ENCODE measurements around the gene RAP1B. TPM values are rescaled to one million over a fixed set of nuclear protein-coding genes. Genes with fewer than 3 reads are reported as not detected.

RAP1B gene
- total and polyA plus RNA-seq, 2 donors (not counting 3 experiments of a cell fraction or from before 2014, with no cell fraction given) = 147 to 174 TPM

- dilution Hi-C loops (cut with MboI; ENCODE audit: extremely low pct_ligation_motif_present, low sequenced_read_pairs) = no loop called here
- BruUV-seq (replicated peaks) = no TSS peak
Observed at GRCh38 chr12:68621472-68622081, 10.9 kb downstream of the RAP1B start.

GRCh38 chr12:68622250-68622649, 11.6 kb downstream of the RAP1B start:
- H3K27ac ChIP-seq (ENCODE audit: insufficient read depth, low read depth, low read length) = no peak overlapping the region
- no TSS peak for BruUV-seq (replicated peaks)

More at GRCh38 chr12:68621472-68622081, 10.9 kb downstream of the RAP1B start:
- Histone ChIP-seq H3K27me3 (ENCODE audit: control insufficient read depth in 2 of 2, insufficient read depth in 2 of 2, low read length in 2 of 2) (no peaks in the 10 kb centered on the region), H3K4me2 (ENCODE audit: insufficient read depth, low read length) (no peak overlapping the region), H3K4me1 (ENCODE audit: control insufficient read depth, extremely low read depth, insufficient read depth, low read length) (peaks cover 7% of the 10 kb centered on the region), H4K20me1 (replicated peaks; ENCODE audit: control insufficient read depth, extremely low read depth, insufficient read depth, low read length) (peaks cover 14% of the 10 kb centered on the region), H3K9me3 (replicated peaks; ENCODE audit: control insufficient read depth, insufficient read depth, low read length) (no peaks in the 10 kb centered on the region), H2AFZ (ENCODE audit: low read depth, low read length) (no peak overlapping the region), H3K9me1 (replicated peaks; ENCODE audit: control insufficient read depth, extremely low read depth, insufficient read depth, low read length) (no peaks in the 10 kb centered on the region), H3K79me2 (ENCODE audit: control insufficient read depth, insufficient read depth, low read length) (peaks cover 100% of the 10 kb centered on the region), H3K36me3 (ENCODE audit: control insufficient read depth in 2 of 2, extremely low read depth in 1 of 2, insufficient read depth in 2 of 2, low read length in 2 of 2) (peaks cover 0 to 2% of the 10 kb centered on the region in 2 experiments), H3K27ac (ENCODE audit: insufficient read depth, low read depth, low read length) (no peak overlapping the region), H3K9ac (replicated peaks; ENCODE audit: extremely low read depth, insufficient read depth, low read length) (no peak overlapping the region), H3K4me3 (replicated peaks in 1 of 3; ENCODE audit: insufficient read depth in 1 of 3, low read depth in 1 of 3, low read length in 3 of 3) (no peak overlapping the region)
- POLR2A ChIA-PET = interaction anchor here (0.8 kb wide), 1 partner anchor 11 kb away, joined by 4 read pairs; the partner anchor contains the start of gene RAP1B
- intact Hi-C loops (cut with micrococcal nuclease) = no loop called here
- peak; percentile 9 for DNase-seq (ENCODE audit: low read depth, low spot score)
- TF ChIP-seq POLR2A (IDR thresholded peaks at IDR 0.05; ENCODE audit: low read depth, low read length) = no peak
- TF ChIP-seq POLR2AphosphoS5 (IDR thresholded peaks at IDR 0.05; ENCODE audit: insufficient read depth, low read depth, low read length) = no peak
- no peak for TF ChIP-seq GATA2 (IDR thresholded peaks at IDR 0.05; ENCODE audit: insufficient read depth, insufficient read length, low read depth, low read length)
- TF ChIP-seq MAX (IDR thresholded peaks at IDR 0.05; ENCODE audit: insufficient read depth, insufficient read length) = no peak
- TF ChIP-seq MYC (IDR thresholded peaks at IDR 0.05; ENCODE audit: low read depth, low read length) = no peak
- CTCF ChIA-PET = interaction anchor here (0.8 to 1.1 kb wide), 3 partner anchors 18 to 286 kb away, joined by 3 read pairs; no protein-coding TSS in a partner anchor
- FAIRE-seq = no peak

More at GRCh38 chr12:68622250-68622649, 11.6 kb downstream of the RAP1B start:
- no peak overlapping the region for H2AFZ ChIP-seq (ENCODE audit: low read depth, low read length)
- dilution Hi-C loops (cut with MboI; ENCODE audit: extremely low pct_ligation_motif_present, low sequenced_read_pairs) = no loop called here
- intact Hi-C loops (cut with micrococcal nuclease) = no loop called here
- H3K27me3 ChIP-seq (ENCODE audit: control insufficient read depth in 2 of 2, insufficient read depth in 2 of 2, low read length in 2 of 2) = no peaks in the 10 kb centered on the region
- H3K9me3 ChIP-seq (replicated peaks; ENCODE audit: control insufficient read depth, insufficient read depth, low read length) = no peaks in the 10 kb centered on the region
- ChIA-PET CTCF (interaction anchor here (1.1 kb wide), 1 partner anchor 17 kb away, joined by 3 read pairs; no protein-coding TSS in a partner anchor), POLR2A (no interaction called here)
- peaks cover 100% of the 10 kb centered on the region for H3K79me2 ChIP-seq (ENCODE audit: control insufficient read depth, insufficient read depth, low read length)
- H3K9me1 ChIP-seq (replicated peaks; ENCODE audit: control insufficient read depth, extremely low read depth, insufficient read depth, low read length) = no peaks in the 10 kb centered on the region
- DNase-seq (ENCODE audit: low read depth, low spot score) (no peak), FAIRE-seq (no peak)
- peaks cover 2 to 5% of the 10 kb centered on the region in 2 experiments for H3K36me3 ChIP-seq (ENCODE audit: control insufficient read depth in 2 of 2, extremely low read depth in 1 of 2, insufficient read depth in 2 of 2, low read length in 2 of 2)
- H3K4me3 ChIP-seq (replicated peaks in 1 of 3; ENCODE audit: insufficient read depth in 1 of 3, low read depth in 1 of 3, low read length in 3 of 3) = no peak overlapping the region
- H3K9ac ChIP-seq (replicated peaks; ENCODE audit: extremely low read depth, insufficient read depth, low read length) = no peak overlapping the region
- H3K4me2 ChIP-seq (ENCODE audit: insufficient read depth, low read length) = no peak overlapping the region
- peaks cover 7% of the 10 kb centered on the region for H3K4me1 ChIP-seq (ENCODE audit: control insufficient read depth, extremely low read depth, insufficient read depth, low read length)
- peaks cover 14% of the 10 kb centered on the region for H4K20me1 ChIP-seq (replicated peaks; ENCODE audit: control insufficient read depth, extremely low read depth, insufficient read depth, low read length)
- TF ChIP-seq MYC (IDR thresholded peaks at IDR 0.05; ENCODE audit: low read depth, low read length) (no peak), FOS (IDR thresholded peaks at IDR 0.05; ENCODE audit: borderline replicate concordance, insufficient read depth, low read length) (no peak), CTCF (IDR thresholded peaks at IDR 0.05; ENCODE audit: extremely low read depth in 1 of 2, insufficient read depth in 1 of 2, low read depth in 1 of 2, low read length in 2 of 2) (no peak), EZH2 (IDR thresholded peaks at IDR 0.05; ENCODE audit: borderline replicate concordance, low read depth, low read length, severe bottlenecking) (no peak)
